HL-60 (cell line): ENCODE data around the gene GRB10.

ENCODE experiments used
- GABPA ChIP-seq: IDR thresholded peaks from 2 replicates; pipeline ENCODE4 v1.6.1; 2012; ENCODE audit warnings: low read depth
- POLR2AphosphoS5 ChIP-seq: IDR thresholded peaks from 2 replicates; pipeline ENCODE4 v1.6.1; 2012; ENCODE audit warnings: low read depth
- REST ChIP-seq: IDR thresholded peaks from 2 replicates; pipeline ENCODE4 v1.6.1; 2012; ENCODE audit warnings: low read depth; ENCODE audit not compliant: insufficient replicate concordance
- SPI1 ChIP-seq: IDR thresholded peaks from 2 replicates; pipeline ENCODE4 v1.6.1; 2012; ENCODE audit warnings: low read depth, mild to moderate bottlenecking, borderline replicate concordance
- TF ChIP-seq, protein P1 (sequence below): IDR thresholded peaks from one replicate; pipeline ENCODE4 v1.5.1; 2011; ENCODE audit warnings: low read length, control low read depth, inconsistent platforms; ENCODE audit not compliant: insufficient read depth

DNA sequence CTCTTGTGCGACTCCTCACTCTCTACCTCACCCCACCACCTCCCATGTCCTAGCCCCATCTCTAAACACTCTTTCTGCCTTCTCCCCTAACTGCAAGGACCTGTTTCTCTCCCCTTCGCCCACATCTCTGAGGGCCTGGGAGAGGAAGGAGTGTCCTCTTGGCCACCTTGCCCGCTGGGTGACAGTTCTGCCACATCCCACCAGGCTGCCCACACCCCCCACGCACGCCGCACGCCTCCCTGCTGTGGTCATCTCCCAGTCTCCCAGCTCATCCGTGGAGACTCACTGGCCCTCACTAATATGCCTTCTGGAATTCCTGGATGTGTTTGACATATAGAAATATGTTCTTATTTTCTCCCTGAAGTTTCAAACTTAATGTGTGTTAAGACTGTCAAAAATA is 48.5 kb downstream of the GRB10 start:
- TF ChIP-seq, protein P1, sequence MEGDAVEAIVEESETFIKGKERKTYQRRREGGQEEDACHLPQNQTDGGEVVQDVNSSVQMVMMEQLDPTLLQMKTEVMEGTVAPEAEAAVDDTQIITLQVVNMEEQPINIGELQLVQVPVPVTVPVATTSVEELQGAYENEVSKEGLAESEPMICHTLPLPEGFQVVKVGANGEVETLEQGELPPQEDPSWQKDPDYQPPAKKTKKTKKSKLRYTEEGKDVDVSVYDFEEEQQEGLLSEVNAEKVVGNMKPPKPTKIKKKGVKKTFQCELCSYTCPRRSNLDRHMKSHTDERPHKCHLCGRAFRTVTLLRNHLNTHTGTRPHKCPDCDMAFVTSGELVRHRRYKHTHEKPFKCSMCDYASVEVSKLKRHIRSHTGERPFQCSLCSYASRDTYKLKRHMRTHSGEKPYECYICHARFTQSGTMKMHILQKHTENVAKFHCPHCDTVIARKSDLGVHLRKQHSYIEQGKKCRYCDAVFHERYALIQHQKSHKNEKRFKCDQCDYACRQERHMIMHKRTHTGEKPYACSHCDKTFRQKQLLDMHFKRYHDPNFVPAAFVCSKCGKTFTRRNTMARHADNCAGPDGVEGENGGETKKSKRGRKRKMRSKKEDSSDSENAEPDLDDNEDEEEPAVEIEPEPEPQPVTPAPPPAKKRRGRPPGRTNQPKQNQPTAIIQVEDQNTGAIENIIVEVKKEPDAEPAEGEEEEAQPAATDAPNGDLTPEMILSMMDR: no peak
- TF ChIP-seq REST (no peak), POLR2AphosphoS5 (no peak), SPI1 (no peak), GABPA (no peak)
